ENCODE results near the gene RSAD1. TPM values are rescaled to one million over a fixed set of nuclear protein-coding genes. Genes with fewer than 3 reads are reported as not detected.

Gene RSAD1
- polyA plus RNA-seq, 3 donors: 20.6 to 40.0 (median 21.2) TPM

DNA sequence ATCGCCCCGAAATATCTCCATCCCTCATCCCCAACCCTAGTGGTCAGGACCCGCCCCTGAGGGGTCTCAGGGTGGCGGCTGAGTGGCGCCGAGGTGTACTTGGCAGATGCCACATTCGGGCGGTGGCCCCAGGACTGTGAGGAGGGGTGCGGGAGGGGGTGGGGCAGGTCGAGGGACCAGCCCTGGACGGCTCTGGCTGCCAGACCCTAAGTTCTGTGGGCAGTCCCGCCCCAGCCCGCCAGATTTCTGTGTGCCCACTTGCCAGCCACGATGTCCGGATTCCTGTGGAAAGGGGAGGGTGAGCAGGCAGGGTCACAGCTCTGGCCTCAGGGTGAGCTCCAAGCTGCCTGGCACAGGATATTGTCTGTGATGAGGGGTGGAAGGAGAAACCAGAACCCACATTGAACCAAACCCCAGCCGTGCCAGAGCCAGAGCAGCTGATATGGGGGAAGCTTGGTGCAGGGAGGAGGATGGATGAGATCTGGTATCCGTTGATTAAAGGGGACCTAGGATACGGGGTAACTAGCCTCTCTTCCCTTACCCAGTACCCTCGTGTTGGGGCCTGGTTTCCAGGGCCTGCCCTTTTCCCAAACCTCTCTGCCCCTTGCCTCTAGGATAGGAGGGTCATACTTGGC, 8.9 kb upstream of the RSAD1 start:
- intact Hi-C loops (cut with micrococcal nuclease): no loop called here
- Histone ChIP-seq H3K9ac (ENCODE audit: insufficient read depth, low read length, poor library complexity, severe bottlenecking) (no peak overlapping the region), H3K4me2 (replicated peaks; ENCODE audit: extremely low read depth, low read length, poor library complexity, severe bottlenecking) (no peak overlapping the region)

GRCh38 chr17:50470426-50470825, 8.2 kb upstream of the RSAD1 start:
- Histone ChIP-seq H4K20me1 (ENCODE audit: insufficient read depth, low read length) (no peaks in the 10 kb centered on the region), H3K27me3 (ENCODE audit: control insufficient read depth in 2 of 2, insufficient read depth in 2 of 2, low read length in 2 of 2) (peaks cover 12 to 41% of the 10 kb centered on the region in 2 donors), H3K79me2 (ENCODE audit: insufficient read depth, low read length) (no peaks in the 10 kb centered on the region), H3K9me3 (replicated peaks in 1 of 2; ENCODE audit: control insufficient read depth in 1 of 2, insufficient read depth in 1 of 2, low read length in 2 of 2) (no peaks in the 10 kb centered on the region), H3K36me3 (replicated peaks in 1 of 2; ENCODE audit: control insufficient read depth in 1 of 2, insufficient read depth in 2 of 2, low read length in 2 of 2) (no peaks in the 10 kb centered on the region), H2AFZ (ENCODE audit: insufficient read depth, low read depth, low read length, poor library complexity, severe bottlenecking) (no peak overlapping the region), H3K4me2 (replicated peaks; ENCODE audit: extremely low read depth, low read length, poor library complexity, severe bottlenecking) (no peak overlapping the region), H3K4me3 (replicated peaks in 1 of 3; ENCODE audit: low read depth in 2 of 3, low read length in 3 of 3) (no peak overlapping the region), H3K4me1 (ENCODE audit: control insufficient read depth in 1 of 2, insufficient read depth in 2 of 2, low read length in 2 of 2) (peaks cover 5 to 10% of the 10 kb centered on the region in 2 donors), H3K9ac (ENCODE audit: insufficient read depth, low read length, poor library complexity, severe bottlenecking) (no peak overlapping the region), H3K27ac (ENCODE audit: low read depth in 1 of 2, low read length in 2 of 2) (no peak overlapping the region)
- Mint-ChIP-seq H3K4me1 (peaks cover 10% of the 10 kb centered on the region), H3K36me3 (peaks cover 0 to 15% of the 10 kb centered on the region in 2 donors), H3K9me3 (peaks cover 0 to 7% (median 3%) of the 10 kb centered on the region in 7 donors), H3K27ac (peak overlapping the region in 1 of 7 donors; percentile 32), H3K4me3 (no peak overlapping the region), H3K27me3 (ENCODE audit: low read depth in 3 of 3) (peaks cover 43 to 45% (median 43%) of the 10 kb centered on the region in 3 donors)
- TF ChIP-seq CTCF (IDR thresholded peaks at IDR 0.05): no peak
- DNase-seq: no peak
- 93% methylated on average over 6 of the region's 6 CpGs for WGBS (ENCODE audit: insufficient coverage)
- intact Hi-C loops (cut with micrococcal nuclease): no loop called here

More for the DNA sequence above, 8.9 kb upstream of the RSAD1 start:
- Histone ChIP-seq H3K79me2 (ENCODE audit: insufficient read depth, low read length) (no peaks in the 10 kb centered on the region), H2AFZ (ENCODE audit: insufficient read depth, low read depth, low read length, poor library complexity, severe bottlenecking) (no peak overlapping the region), H3K4me3 (replicated peaks in 1 of 3; ENCODE audit: low read depth in 2 of 3, low read length in 3 of 3) (no peak overlapping the region), H3K27ac (ENCODE audit: low read depth in 1 of 2, low read length in 2 of 2) (no peak overlapping the region), H4K20me1 (ENCODE audit: insufficient read depth, low read length) (no peaks in the 10 kb centered on the region), H3K9me3 (replicated peaks in 1 of 2; ENCODE audit: control insufficient read depth in 1 of 2, insufficient read depth in 1 of 2, low read length in 2 of 2) (no peaks in the 10 kb centered on the region), H3K4me1 (ENCODE audit: control insufficient read depth in 1 of 2, insufficient read depth in 2 of 2, low read length in 2 of 2) (peaks cover 5 to 10% of the 10 kb centered on the region in 2 donors), H3K36me3 (replicated peaks in 1 of 2; ENCODE audit: control insufficient read depth in 1 of 2, insufficient read depth in 2 of 2, low read length in 2 of 2) (no peaks in the 10 kb centered on the region), H3K27me3 (ENCODE audit: control insufficient read depth in 2 of 2, insufficient read depth in 2 of 2, low read length in 2 of 2) (peaks cover 12 to 41% of the 10 kb centered on the region in 2 donors)
- Mint-ChIP-seq H3K4me3 (peak overlapping the region in 1 of 2 donors; percentile 73), H3K36me3 (peaks cover 0 to 15% of the 10 kb centered on the region in 2 donors), H3K27me3 (ENCODE audit: low read depth in 3 of 3) (peaks cover 38 to 43% (median 43%) of the 10 kb centered on the region in 3 donors), H3K4me1 (peaks cover 10% of the 10 kb centered on the region), H3K27ac (no peak overlapping the region), H3K9me3 (peaks cover 0 to 7% (median 3%) of the 10 kb centered on the region in 7 donors)
- WGBS (ENCODE audit: insufficient coverage): 78% methylated on average over 12 of the region's 19 CpGs
- no peak for DNase-seq
- TF ChIP-seq CTCF (IDR thresholded peaks at IDR 0.05): no peak

All from CD14-positive monocyte (primary cell).